A549 treated with AZD9567 at 1 μM for 4 hours (cell line): ENCODE data around the gene TNNT3. TPM values are rescaled to one million over a fixed set of nuclear protein-coding genes. Genes with fewer than 3 reads are reported as not detected.

Source experiments
- total RNA-seq: library from RNA; stranded (reverse); fragments of 200-300 nt; extraction: Qiagen RNA extraction; gene quantifications from 5 replicates; pipeline ENCODE4 v1.2.3, GENCODE V29; 2022; ENCODE audit not compliant: insufficient read depth

The TNNT3 gene
- 0.22 TPM in 1 of 5 replicates, not detected in the others for total RNA-seq

DNA sequence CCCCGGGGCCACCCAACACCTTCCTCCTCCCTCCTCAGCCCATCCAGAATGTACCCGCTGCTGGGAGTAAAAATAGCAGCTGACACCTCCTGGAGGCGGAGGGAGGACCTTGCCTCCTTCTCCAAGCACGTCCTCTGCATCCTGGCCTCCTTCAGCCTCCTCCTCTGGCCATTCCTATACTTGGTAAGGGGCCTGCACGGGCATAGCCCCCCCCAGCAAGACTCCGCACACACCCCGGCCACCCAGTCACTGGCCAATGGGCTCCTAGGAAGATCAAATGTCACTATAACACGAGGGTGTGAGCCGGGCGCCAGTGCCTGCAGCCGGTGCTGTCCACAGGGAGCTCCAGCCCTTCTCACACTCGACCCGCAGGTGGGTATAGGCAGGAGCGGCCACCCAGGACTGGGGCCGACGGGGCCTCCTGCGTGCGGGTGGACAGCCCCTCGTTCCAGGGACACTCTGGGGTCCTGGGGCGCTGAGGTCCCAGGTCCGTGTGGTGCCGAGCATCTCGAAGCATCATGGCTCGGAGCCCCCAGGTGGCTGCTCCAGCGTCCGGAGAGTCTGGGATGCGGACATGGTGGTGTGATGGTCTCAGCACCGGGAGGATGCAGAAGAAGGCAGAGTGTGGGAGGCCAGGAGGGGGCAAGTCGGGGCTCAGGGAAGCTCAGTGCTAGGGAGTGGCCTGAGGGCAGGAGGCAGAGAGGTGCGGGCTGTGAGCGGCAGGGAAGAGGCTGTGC, at the start of gene TNNT3:
Gene TNNT3 (plus strand): TSS at position 313 of the 737 bp plus-strand sequence. CDS start 3,172 bp downstream, outside the sequence.

DNA sequence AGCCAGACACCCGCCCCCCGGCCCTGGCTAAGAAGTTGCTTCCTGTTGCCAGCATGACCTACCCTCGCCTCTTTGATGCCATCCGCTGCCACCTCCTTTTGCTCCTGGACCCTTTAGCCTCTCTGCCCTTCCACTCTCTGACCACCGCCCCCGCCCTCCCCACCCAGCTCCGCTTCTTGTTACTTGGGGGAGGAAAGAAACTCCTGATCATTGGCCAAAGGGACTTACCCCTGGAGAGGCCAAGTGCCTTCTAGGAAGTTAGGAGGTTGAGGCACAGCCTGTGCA, 27.7 kb upstream of the TNNT3 start, which contains the start of gene PRR33:
Gene PRR33 (minus strand): TSS at position 65 of the 285 bp plus-strand sequence. CDS start 1,311 bp downstream, outside the sequence.

DNA sequence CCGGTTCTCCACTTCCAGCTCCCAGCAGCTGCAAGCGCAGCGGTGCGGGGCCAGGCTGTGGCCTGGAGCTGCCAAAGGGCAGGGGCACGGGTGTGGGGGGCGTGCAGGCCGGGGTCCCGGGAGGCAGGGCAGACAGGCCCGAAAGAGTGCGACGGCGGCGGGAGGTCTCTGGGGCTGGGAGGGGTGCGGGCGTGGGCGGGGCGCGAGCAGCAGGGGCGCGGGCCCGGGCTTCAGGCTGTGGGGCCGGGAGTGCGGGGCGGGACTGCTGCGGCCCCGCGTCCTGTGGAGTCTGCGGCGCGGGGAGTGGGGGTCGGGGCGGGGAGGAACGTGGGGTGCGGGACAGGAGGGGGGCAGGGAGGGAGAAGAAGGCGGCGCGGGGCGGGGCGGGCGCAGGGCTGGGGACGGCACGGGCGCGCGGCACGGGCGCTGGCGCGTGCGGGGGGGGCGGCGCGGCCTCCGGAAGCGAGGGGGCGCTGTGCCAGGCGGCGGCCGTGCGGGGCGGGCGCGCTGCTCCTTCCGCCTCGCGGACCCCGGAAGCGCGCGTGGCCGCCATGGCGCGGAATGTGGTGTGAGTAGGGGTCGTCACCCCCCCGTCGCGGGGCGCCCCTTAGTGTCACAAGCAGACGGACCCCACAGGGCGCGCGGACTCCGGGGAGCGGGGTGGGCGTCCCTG, 27.4 kb downstream of the TNNT3 start, which contains the start of gene MRPL23:
Gene MRPL23 (plus strand): TSS at position 521 of the 673 bp plus-strand sequence. CDS start 31 bp downstream, at position 552.

Other genes starting within 250 kb of the TNNT3 start
- gene KRTAP5-6, start 222.5 kb upstream of the TNNT3 start, total RNA-seq = not detected in 5 replicates
- 0.99 to 1.6 TPM (median 1.5 TPM) in 5 replicates for gene IFITM10, start 169.1 kb upstream of the TNNT3 start, total RNA-seq
- gene CTSD, start 155.8 kb upstream of the TNNT3 start, total RNA-seq = 459 to 545 TPM (median 470 TPM) in 5 replicates
- 0.10 to 0.33 TPM (median 0.19 TPM) in 4 of 5 replicates, not detected in the other for gene SYT8, start 84.7 kb upstream of the TNNT3 start, total RNA-seq
- 0.26 TPM in 1 of 5 replicates, not detected in the others for gene TNNI2, start 80.7 kb upstream of the TNNT3 start, total RNA-seq
- gene LSP1, start 66.6 kb upstream of the TNNT3 start, total RNA-seq = 0.76 to 1.9 TPM (median 1.0 TPM) in 4 of 5 replicates, not detected in the other
- gene PRR33, start 27.8 kb upstream of the TNNT3 start, total RNA-seq = not detected in 5 replicates
- gene MRPL23, start 27.6 kb downstream of the TNNT3 start, total RNA-seq = 127 to 156 TPM (median 148 TPM) in 5 replicates
- 6.5 to 15.3 TPM (median 13.4 TPM) in 5 replicates for gene H19, start 78.1 kb downstream of the TNNT3 start, total RNA-seq
- gene IGF2, start 219.7 kb downstream of the TNNT3 start, total RNA-seq = 1.7 to 7.7 TPM (median 1.9 TPM) in 5 replicates
- gene INS, start 241.5 kb downstream of the TNNT3 start, total RNA-seq = not detected in 5 replicates